ENCODE results near the gene NETO2. TPM values are rescaled to one million over a fixed set of nuclear protein-coding genes. Genes with fewer than 3 reads are reported as not detected.

The NETO2 gene
- total RNA-seq, 1 experiment from 2014 or later, result 28.6 TPM

DNA sequence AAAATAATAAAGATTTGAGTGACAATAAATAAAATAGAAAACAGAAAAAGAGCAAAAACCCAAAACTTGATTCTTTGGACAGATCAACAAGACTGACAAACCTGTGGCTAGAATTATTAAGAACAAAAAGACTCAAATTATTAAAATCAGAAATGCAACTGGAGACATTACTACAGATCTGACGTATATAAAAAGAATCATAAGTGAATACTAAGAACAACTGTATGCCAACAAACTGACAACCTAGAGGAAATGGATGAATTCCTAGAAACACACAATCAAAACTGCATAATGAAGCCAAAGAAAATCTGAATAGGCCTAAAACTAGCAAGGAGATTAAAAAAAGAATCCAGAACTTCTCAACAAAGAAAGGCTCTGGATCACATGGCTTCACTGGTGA, 47.4 kb downstream of the NETO2 start:
- peaks cover 4 to 12% of the 10 kb centered on the region in 2 experiments for H3K4me1 Mint-ChIP-seq
- Histone ChIP-seq H2AK5ac (ENCODE audit: insufficient read length, low read length) (no peak overlapping the region), H2BK20ac (ENCODE audit: low read depth, low read length, poor library complexity, severe bottlenecking) (no peak overlapping the region)

More for the DNA sequence above, 47.4 kb downstream of the NETO2 start:
- Histone ChIP-seq H3K27me3 (ENCODE audit: insufficient read depth, low read length) (no peaks in the 10 kb centered on the region), H3K4me2 (ENCODE audit: insufficient read depth, insufficient read length, low read length) (no peak overlapping the region), H3K18ac (ENCODE audit: insufficient read length, low read depth, low read length) (no peak overlapping the region), H3K56ac (ENCODE audit: insufficient read length, low read depth, low read length) (no peak overlapping the region), H3K9ac (ENCODE audit: extremely low read depth, insufficient read length, low read length) (no peak overlapping the region), H2BK120ac (ENCODE audit: low read depth, low read length, poor library complexity, severe bottlenecking) (no peak overlapping the region), H3K9me3 (ENCODE audit: control insufficient read depth, low read depth, low read length) (no peaks in the 10 kb centered on the region), H2BK5ac (ENCODE audit: insufficient read length, low read length) (no peak overlapping the region), H2BK12ac (ENCODE audit: insufficient read length, low read depth, low read length) (no peak overlapping the region), H4K91ac (ENCODE audit: insufficient read length, low read depth, low read length) (no peak overlapping the region), H3K79me1 (ENCODE audit: insufficient read depth, low read depth, low read length, poor library complexity, severe bottlenecking) (no peaks in the 10 kb centered on the region), H3K23ac (ENCODE audit: insufficient read length, low read depth, low read length) (no peak overlapping the region), H3K79me2 (ENCODE audit: insufficient read depth, low read length) (no peaks in the 10 kb centered on the region), H2BK15ac (ENCODE audit: low read depth, low read length) (no peak overlapping the region), H4K20me1 (ENCODE audit: control insufficient read depth, insufficient read depth, insufficient read length) (no peaks in the 10 kb centered on the region), H3T11ph (ENCODE audit: low read length) (no peak overlapping the region), H3K23me2 (ENCODE audit: insufficient read length, low read depth, low read length, poor library complexity, severe bottlenecking) (no peaks in the 10 kb centered on the region), H3K14ac (ENCODE audit: insufficient read depth, low read length) (no peak overlapping the region), H3K4me1 (ENCODE audit: insufficient read depth, low read length) (no peaks in the 10 kb centered on the region), H2AFZ (ENCODE audit: low read length) (no peak overlapping the region), H4K8ac (replicated peaks; ENCODE audit: insufficient read length, low read depth, low read length) (no peak overlapping the region), H3K27ac (ENCODE audit: insufficient read length, low read depth, low read length) (no peak overlapping the region), H4K5ac (ENCODE audit: insufficient read length, low read depth, low read length) (no peak overlapping the region), H3K4ac (ENCODE audit: low read depth, low read length) (no peak overlapping the region)
- H3K27me3 Mint-ChIP-seq (ENCODE audit: low read depth), result no peaks in the 10 kb centered on the region
- TF ChIP-seq CTCF (conservative IDR thresholded peaks at IDR 0.05), result no peak
- WGBS (ENCODE audit: extremely low coverage, insufficient read length, low lambda C conversion rate), result no CpG with 5 or more reads among the region's 1 CpG
- no peak overlapping the region for H3K27ac Mint-ChIP-seq
- H3K36me3 Mint-ChIP-seq (ENCODE audit: insufficient read depth in 1 of 3, low read depth in 3 of 3), result peaks cover 9 to 18% (median 10%) of the 10 kb centered on the region in 3 experiments; a peak in 6 of 7 replicates
- no peaks in the 10 kb centered on the region for H3K9me3 Mint-ChIP-seq
- H3K4me3 Mint-ChIP-seq, result no peak overlapping the region
- DNase-seq, result no peak

Data from H9 (cell line).